Stimulated activated CD4-positive, alpha-beta T cell treated with anti-CD3 and anti-CD28 coated beads, Interleukin-12 subunit alpha, Interleukin-12 subunit beta, amount 100 ng/mL, for 24 hours (primary cell): Measurements from ENCODE around the gene PRRC2B.
"Not testable (repeated sequence)": the region's sequence is repeated elsewhere in the genome, so short reads cannot be mapped to it uniquely, and the experiment has no call there.

Experiments used
- DNase-seq, 2 experiments: peaks; one replicate each; pipeline ENCODE4 v3.0.0-alpha.2; 2020; ENCODE audit warnings: low read depth in 2 of 2

Gene PRRC2B

DNA sequence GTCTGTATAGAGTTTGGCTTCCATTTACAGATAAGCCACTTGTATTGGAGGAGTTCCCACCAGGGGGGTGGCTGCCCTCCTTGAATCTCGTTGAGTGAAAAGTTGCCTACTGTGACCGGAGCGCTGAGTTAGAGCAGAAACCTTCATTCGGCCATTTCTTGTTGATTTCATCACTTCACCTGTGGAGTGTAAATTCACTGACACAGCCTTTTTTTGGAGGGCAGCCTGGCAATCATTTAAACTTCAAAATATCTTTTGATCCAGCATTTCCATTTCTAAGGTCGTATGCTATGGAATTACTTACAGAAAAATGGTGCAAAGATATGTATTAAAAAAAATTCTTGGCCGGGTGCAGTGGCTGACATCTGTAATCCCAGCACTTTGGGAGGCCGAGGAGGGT is 40.8 kb downstream of the PRRC2B start:
- no peak for DNase-seq

GRCh38 chr9:131436376-131436775 is 42.5 kb downstream of the PRRC2B start:
- no peak for DNase-seq

- no peak for DNase-seq
Observed at GRCh38 chr9:131436865-131437271, 43.0 kb downstream of the PRRC2B start.

- no peak for DNase-seq
Observed at GRCh38 chr9:131438190-131438589, 44.3 kb downstream of the PRRC2B start.

DNA sequence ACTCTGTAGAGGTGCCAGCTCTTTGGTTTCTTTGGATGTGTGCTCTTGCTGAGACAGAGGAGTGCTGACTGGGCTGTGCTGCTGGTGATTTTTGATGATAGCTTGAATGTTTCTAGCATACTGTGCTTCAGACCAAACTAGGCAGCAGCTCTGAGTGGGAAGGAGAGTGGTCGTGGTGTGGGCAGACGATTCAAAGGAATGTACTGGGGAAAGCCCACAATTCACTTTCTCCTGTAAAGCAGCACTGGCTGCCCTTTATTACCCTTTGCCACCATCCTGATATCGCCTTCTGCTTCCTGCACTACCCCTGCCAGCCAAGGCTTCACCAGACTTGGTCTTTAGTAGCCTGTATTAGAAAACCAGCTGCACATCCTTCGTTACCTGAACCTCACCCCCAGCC is 45.3 kb downstream of the PRRC2B start:
- no peak for DNase-seq

DNA sequence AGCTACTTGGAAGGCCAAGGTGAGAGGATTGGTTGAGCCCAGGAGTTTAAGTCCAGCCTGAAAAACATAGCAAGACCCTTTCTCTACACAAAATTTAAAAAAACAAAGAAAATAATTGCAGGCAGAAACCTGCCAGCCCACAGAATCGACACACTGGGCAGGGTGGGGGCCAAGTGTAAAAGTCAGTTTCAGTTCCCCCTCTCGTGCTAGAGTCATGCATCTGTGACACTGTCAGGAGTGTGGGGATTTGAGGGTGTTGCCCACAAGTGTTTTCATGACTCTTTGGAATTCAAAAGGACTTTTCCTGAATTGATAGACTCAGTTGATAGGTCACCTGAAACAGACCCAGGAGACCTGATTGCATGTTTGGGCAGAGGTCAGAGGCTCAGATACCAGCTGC is 47.6 kb downstream of the PRRC2B start:
- no peak for DNase-seq

- DNase-seq: no peak
Observed at GRCh38 chr9:131442351-131442750, 48.5 kb downstream of the PRRC2B start.

GRCh38 chr9:131443648-131444047 is 49.8 kb downstream of the PRRC2B start:
- DNase-seq: no peak

- DNase-seq: no peak
Observed at GRCh38 chr9:131446276-131446675, 52.4 kb downstream of the PRRC2B start.

DNA sequence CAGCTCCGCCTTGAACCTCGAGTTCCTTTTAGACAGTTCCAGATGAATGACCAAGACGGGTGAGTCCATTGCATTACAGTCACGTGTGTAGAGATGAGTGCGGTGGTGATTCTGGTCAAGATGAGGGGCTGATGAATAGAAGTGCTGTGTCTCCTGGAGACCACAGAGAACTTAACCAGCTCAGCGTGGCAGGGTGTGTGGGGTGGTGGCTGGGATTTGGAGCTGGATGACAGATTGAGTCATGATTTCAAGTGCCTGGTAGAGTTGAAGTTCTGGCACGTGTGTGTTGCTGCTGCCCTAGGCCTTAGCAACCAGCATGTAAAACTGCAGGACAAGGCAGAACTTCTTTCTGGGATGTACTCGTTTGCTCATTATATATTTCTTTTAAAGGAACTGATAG is 53.3 kb downstream of the PRRC2B start:
- DNase-seq: no peak

GRCh38 chr9:131447600-131447999 is 53.7 kb downstream of the PRRC2B start:
- no peak for DNase-seq

DNA sequence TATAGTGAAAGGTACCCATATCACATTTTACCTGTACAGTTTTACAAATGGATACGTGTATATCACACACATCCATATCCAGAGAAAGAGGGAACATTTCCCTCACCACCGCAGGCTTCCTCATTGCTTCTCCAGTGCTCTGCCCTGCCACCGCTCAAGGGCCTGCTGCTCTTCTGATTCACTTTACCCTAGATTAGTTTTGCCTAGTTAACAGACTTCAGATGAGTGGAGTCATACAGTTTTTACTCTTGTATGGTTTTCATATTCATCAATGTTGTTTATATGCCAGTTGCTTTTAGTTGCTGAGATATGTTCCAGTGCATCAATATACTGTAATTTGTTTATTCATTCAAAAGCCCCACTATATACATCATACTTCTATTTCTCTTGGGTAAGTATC is 54.9 kb downstream of the PRRC2B start:
- no peak for DNase-seq

GRCh38 chr9:131449276-131449675 is 55.4 kb downstream of the PRRC2B start:
- no peak for DNase-seq

GRCh38 chr9:131454028-131454427 is 60.1 kb downstream of the PRRC2B start:
- DNase-seq: no peak

GRCh38 chr9:131455655-131456054 is 61.8 kb downstream of the PRRC2B start:
- DNase-seq: not testable (repeated sequence)

GRCh38 chr9:131457746-131458145 is 63.9 kb downstream of the PRRC2B start:
- no peak for DNase-seq

- DNase-seq: no peak
Observed at GRCh38 chr9:131459056-131459455, 65.2 kb downstream of the PRRC2B start.

DNA sequence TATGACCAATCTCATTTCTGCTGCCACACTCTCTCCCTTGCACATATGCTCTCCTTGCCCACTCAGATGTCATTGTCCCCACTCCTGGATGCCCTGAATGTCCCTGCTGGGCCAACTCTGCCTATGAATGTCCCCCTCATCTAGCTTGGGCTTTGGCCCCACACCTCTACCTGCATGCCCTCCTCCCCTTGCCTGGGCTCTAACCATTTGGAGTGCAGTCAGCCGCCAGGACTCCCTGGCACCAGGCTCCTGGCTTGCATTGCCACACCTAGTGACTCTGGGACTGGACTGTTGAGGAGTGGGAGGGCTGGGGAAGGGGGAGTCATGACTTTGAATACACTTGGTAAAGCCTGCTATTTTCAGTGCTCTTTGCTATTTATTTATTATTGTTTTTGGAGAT is 67.3 kb downstream of the PRRC2B start:
- no peak for DNase-seq

DNA sequence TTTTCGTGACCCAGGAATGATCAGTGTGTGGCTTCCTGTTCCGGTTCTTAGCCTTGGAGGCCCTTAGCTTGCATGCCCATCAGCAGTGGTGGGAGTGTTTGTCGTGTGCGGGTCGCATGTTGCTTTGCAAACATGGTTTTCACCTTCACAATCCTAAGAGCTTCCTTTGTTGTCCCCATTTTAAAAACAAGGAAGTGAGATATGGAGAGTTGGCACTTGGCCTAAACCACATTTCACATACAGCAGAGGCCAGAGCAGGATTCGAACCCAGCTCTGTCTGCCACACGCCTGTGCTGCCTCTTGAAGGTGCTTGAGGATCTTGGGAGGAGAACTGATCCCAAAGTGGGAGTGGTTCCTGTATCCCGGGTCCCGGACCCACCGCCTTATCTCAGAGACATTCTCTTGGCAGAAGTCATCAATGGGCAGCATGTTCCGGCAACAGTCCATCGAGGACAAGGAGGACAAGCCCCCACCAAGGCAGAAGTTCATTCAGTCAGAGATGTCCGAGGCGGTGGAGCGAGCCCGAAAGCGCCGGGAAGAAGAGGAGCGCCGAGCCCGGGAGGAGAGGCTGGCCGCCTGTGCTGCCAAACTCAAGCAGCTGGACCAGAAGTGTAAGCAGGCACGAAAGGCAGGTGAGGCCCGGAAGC is 70.6 kb downstream of the PRRC2B start:
- DNase-seq: no peak

GRCh38 chr9:131465401-131465800 is 71.5 kb downstream of the PRRC2B start:
- no peak for DNase-seq

GRCh38 chr9:131467214-131467935 is 73.5 kb downstream of the PRRC2B start:
- no peak for DNase-seq

DNA sequence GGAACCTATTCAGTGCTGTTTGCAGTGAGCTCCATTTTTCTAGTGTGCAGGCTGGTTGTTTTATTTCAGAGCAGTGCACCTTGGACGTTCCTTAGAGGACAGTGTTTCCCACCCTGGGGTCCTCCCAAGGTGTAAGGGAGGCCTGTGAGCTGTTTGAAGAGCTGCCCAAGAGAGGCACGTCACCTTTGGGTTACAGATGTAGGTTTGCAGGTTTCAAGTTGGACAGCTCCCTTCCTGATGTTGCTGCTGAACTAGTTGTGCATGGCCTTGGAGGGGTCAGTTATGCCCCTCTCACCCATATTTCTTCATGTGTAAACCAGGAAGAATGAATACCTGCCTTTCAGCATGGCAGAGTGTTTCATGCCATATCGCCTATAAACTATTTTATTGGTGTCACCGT is 74.1 kb downstream of the PRRC2B start:
- DNase-seq: no peak

DNA sequence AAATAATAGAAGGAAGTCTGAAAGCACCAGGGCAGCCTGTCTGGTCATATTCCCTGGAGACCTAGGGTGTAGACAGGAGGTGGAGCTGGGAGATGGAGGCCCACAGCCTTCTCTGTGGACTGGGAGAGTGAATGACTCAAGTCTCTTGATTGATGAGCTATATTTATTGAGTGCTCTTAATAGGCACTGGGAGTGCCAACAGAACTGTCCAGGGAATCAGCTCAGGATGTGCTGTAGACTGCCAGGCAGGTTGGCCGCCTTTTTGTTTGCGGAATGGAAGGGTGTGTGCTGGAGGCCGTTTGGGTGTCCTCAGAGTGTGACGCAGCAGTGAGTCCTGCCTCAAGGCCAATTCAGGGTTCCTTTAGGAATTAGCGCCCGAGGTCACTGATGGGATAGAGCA is 75.5 kb downstream of the PRRC2B start:
- DNase-seq: no peak

- no peak for DNase-seq
Observed at GRCh38 chr9:131469951-131470350, 76.1 kb downstream of the PRRC2B start.
